ENCODE measurements around the gene L3MBTL4.
"Not testable (repeated sequence)": the region's sequence is repeated elsewhere in the genome, so short reads cannot be mapped to it uniquely, and the experiment has no call there.

DNA sequence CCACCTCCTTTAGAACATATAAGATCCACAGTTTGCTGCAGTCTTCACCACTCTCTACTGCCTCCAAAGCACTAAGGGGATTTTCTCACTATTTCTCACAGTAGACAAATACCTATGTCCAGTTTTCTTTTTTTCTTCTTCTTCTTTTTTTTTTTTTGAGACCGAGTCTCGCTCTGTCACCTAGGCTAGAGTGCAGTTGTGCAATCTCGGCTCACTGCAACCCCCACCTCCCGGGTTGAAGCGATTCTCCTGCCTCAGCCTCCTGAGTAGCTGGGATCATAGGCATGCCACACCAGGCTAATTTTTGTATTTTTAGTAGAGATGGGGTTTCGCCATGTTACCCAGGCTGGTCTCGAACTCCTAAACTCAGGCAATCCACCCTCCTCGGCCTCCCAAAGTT is 6.2 kb downstream of the L3MBTL4 start:
- TF ChIP-seq POLR2A, CTCF (IDR thresholded peaks at IDR 0.05): not testable (repeated sequence)
